GM12878 (cell line): ENCODE measurements around the gene MICALL2.

ENCODE experiments used
- POLR2AphosphoS5 ChIP-seq: IDR thresholded peaks from 2 replicates; pipeline ENCODE4 v1.6.1; 2011; ENCODE audit warnings: mild to moderate bottlenecking, low read length, inconsistent platforms
- RFX5 ChIP-seq: IDR thresholded peaks from 2 replicates; pipeline ENCODE4 v1.6.1; 2011; ENCODE audit warnings: low read depth, low read length, improper control_type of control experiment
- TF ChIP-seq, protein P1 (sequence below): IDR thresholded peaks from 2 replicates; pipeline ENCODE4 v1.6.1; 2012; ENCODE audit warnings: mild to moderate bottlenecking, low read depth, low read length

DNA sequence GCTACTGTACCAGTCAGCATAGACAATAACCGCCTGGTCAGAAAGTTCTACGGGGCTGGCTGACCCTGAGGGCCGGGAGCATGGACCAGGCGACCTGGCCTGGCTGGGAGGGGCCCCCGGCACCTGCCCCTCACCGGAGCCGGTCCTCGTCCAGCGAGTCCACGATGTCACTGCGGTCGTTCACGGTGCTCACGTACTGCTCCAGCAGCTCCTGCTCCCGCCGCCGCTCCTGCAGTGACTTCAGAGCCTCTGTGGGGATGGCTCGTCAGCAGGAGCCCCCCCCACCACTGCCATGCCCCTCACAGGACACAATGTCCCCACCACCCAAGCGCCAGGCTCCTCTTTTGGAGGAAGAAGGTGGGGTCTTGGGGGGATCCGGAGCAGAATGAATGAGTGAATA lies 22.7 kb downstream of the MICALL2 start:
- TF ChIP-seq, protein P1, sequence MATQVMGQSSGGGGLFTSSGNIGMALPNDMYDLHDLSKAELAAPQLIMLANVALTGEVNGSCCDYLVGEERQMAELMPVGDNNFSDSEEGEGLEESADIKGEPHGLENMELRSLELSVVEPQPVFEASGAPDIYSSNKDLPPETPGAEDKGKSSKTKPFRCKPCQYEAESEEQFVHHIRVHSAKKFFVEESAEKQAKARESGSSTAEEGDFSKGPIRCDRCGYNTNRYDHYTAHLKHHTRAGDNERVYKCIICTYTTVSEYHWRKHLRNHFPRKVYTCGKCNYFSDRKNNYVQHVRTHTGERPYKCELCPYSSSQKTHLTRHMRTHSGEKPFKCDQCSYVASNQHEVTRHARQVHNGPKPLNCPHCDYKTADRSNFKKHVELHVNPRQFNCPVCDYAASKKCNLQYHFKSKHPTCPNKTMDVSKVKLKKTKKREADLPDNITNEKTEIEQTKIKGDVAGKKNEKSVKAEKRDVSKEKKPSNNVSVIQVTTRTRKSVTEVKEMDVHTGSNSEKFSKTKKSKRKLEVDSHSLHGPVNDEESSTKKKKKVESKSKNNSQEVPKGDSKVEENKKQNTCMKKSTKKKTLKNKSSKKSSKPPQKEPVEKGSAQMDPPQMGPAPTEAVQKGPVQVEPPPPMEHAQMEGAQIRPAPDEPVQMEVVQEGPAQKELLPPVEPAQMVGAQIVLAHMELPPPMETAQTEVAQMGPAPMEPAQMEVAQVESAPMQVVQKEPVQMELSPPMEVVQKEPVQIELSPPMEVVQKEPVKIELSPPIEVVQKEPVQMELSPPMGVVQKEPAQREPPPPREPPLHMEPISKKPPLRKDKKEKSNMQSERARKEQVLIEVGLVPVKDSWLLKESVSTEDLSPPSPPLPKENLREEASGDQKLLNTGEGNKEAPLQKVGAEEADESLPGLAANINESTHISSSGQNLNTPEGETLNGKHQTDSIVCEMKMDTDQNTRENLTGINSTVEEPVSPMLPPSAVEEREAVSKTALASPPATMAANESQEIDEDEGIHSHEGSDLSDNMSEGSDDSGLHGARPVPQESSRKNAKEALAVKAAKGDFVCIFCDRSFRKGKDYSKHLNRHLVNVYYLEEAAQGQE: no peak
- TF ChIP-seq POLR2AphosphoS5: no peak
- no peak for TF ChIP-seq RFX5
